HEK293 (cell line): ENCODE measurements around the gene ZNF625.

ENCODE experiments used
- ZNF292 ChIP-seq: fragments of 450-650 bp; formaldehyde crosslinking; IDR thresholded peaks from 2 replicates; pipeline ENCODE4 v1.5.1; 2016; ENCODE audit warnings: low read depth, missing biosample characterization, missing genetic modification characterization, borderline replicate concordance
- ZNF654 ChIP-seq: fragments of 450-650 bp; formaldehyde crosslinking; IDR thresholded peaks from 2 replicates; pipeline ENCODE4 v1.5.1; 2016; ENCODE audit warnings: low read depth, missing biosample characterization, missing genetic modification characterization
- ZNF791 ChIP-seq: fragments of 450-650 bp; formaldehyde crosslinking; IDR thresholded peaks from 2 replicates; pipeline ENCODE4 v1.5.1; 2016; ENCODE audit warnings: missing biosample characterization, missing genetic modification characterization
- TF ChIP-seq, protein P1 (sequence below): fragments of 450-650 bp; formaldehyde crosslinking; IDR thresholded peaks from 2 replicates; pipeline ENCODE4 v1.5.1; 2016; ENCODE audit warnings: missing biosample characterization, missing genetic modification characterization
- TF ChIP-seq, protein P2 (sequence below): fragments of 450-650 bp; formaldehyde crosslinking; IDR thresholded peaks from 2 replicates; pipeline ENCODE4 v1.5.1; 2017; ENCODE audit warnings: missing biosample characterization, missing genetic modification characterization

DNA sequence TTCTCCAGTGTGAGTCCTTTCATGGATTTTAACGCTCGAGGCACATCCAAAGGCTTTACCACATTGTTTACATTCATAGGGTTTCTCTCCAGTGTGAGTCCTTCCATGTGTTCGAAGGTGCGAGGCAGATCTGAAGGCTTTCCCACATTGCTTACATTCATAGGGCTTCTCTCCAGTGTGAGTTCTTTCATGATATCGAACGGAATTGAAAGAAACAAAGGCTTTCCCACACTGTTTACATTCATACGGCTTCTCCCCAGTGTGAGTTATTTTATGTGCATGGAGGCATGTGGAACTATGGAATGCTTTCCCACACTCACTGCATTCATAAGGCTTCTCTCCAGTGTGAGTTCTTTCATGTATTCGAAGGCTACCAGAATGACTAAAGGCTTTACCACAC is 11.2 kb downstream of the ZNF625 start:
- no peak for TF ChIP-seq ZNF791 (tag by site-specific recombination)
- TF ChIP-seq, protein P1, sequence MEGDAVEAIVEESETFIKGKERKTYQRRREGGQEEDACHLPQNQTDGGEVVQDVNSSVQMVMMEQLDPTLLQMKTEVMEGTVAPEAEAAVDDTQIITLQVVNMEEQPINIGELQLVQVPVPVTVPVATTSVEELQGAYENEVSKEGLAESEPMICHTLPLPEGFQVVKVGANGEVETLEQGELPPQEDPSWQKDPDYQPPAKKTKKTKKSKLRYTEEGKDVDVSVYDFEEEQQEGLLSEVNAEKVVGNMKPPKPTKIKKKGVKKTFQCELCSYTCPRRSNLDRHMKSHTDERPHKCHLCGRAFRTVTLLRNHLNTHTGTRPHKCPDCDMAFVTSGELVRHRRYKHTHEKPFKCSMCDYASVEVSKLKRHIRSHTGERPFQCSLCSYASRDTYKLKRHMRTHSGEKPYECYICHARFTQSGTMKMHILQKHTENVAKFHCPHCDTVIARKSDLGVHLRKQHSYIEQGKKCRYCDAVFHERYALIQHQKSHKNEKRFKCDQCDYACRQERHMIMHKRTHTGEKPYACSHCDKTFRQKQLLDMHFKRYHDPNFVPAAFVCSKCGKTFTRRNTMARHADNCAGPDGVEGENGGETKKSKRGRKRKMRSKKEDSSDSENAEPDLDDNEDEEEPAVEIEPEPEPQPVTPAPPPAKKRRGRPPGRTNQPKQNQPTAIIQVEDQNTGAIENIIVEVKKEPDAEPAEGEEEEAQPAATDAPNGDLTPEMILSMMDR: no peak
- no peak for TF ChIP-seq ZNF292 (tag by site-specific recombination)
- TF ChIP-seq ZNF654 (tag by site-specific recombination): no peak
- TF ChIP-seq, protein P2, sequence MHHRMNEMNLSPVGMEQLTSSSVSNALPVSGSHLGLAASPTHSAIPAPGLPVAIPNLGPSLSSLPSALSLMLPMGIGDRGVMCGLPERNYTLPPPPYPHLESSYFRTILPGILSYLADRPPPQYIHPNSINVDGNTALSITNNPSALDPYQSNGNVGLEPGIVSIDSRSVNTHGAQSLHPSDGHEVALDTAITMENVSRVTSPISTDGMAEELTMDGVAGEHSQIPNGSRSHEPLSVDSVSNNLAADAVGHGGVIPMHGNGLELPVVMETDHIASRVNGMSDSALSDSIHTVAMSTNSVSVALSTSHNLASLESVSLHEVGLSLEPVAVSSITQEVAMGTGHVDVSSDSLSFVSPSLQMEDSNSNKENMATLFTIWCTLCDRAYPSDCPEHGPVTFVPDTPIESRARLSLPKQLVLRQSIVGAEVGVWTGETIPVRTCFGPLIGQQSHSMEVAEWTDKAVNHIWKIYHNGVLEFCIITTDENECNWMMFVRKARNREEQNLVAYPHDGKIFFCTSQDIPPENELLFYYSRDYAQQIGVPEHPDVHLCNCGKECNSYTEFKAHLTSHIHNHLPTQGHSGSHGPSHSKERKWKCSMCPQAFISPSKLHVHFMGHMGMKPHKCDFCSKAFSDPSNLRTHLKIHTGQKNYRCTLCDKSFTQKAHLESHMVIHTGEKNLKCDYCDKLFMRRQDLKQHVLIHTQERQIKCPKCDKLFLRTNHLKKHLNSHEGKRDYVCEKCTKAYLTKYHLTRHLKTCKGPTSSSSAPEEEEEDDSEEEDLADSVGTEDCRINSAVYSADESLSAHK (tag by site-specific recombination): no peak
